H9 (cell line): ENCODE measurements around the gene DSC1. TPM values are rescaled to one million over a fixed set of nuclear protein-coding genes. Genes with fewer than 3 reads are reported as not detected.

Experiments used
- DNase-seq: peaks from one replicate; pipeline ENCODE4 v3.0.0-alpha.2; 2017
- H2AFZ ChIP-seq: one replicate; pipeline ENCODE4 v1.6.1; 2013; ENCODE audit warnings: mild to moderate bottlenecking, low read length, control low read depth, moderate library complexity
- H2AK5ac ChIP-seq: 2 replicates; pipeline ENCODE4 v1.6.1; 2013; ENCODE audit warnings: low read length, control low read depth, mixed read lengths; ENCODE audit not compliant: insufficient read length
- H2BK120ac ChIP-seq: one replicate; pipeline ENCODE4 v1.6.1; 2013; ENCODE audit warnings: low read depth, mild to moderate bottlenecking, low read length, control low read depth, inconsistent platforms; ENCODE audit not compliant: poor library complexity, severe bottlenecking
- H2BK12ac ChIP-seq: 2 replicates; pipeline ENCODE4 v1.6.1; 2013; ENCODE audit warnings: low read length, control low read depth, mixed read lengths, low read depth; ENCODE audit not compliant: insufficient read length
- H2BK15ac ChIP-seq: 2 replicates; pipeline ENCODE4 v1.6.1; 2013; ENCODE audit warnings: low read depth, low read length, control low read depth
- H2BK20ac ChIP-seq: one replicate; pipeline ENCODE4 v1.6.1; 2013; ENCODE audit warnings: low read depth, mild to moderate bottlenecking, low read length, control low read depth, inconsistent platforms; ENCODE audit not compliant: poor library complexity, severe bottlenecking
- H2BK5ac ChIP-seq: 2 replicates; pipeline ENCODE4 v1.6.1; 2013; ENCODE audit warnings: low read length, control low read depth, mixed read lengths; ENCODE audit not compliant: insufficient read length
- H3K14ac ChIP-seq: 2 replicates; pipeline ENCODE4 v1.6.1; 2013; ENCODE audit warnings: low read length, control low read depth; ENCODE audit not compliant: insufficient read depth
- H3K18ac ChIP-seq: 2 replicates; pipeline ENCODE4 v1.6.1; 2013; ENCODE audit warnings: low read depth, mild to moderate bottlenecking, mixed read lengths, low read length, control low read depth; ENCODE audit not compliant: insufficient read length
- H3K23ac ChIP-seq: 2 replicates; pipeline ENCODE4 v1.6.1; 2013; ENCODE audit warnings: low read length, control low read depth, mixed read lengths, low read depth; ENCODE audit not compliant: insufficient read length
- H3K23me2 ChIP-seq: 2 replicates; pipeline ENCODE4 v1.6.1; 2013; ENCODE audit warnings: low read depth, mild to moderate bottlenecking, mixed read lengths, low read length, control low read depth; ENCODE audit not compliant: insufficient read length, poor library complexity, severe bottlenecking
- H3K27ac ChIP-seq: 2 replicates; pipeline ENCODE4 v1.5.1; 2013; ENCODE audit warnings: low read length, control low read depth, mixed read lengths, low read depth; ENCODE audit not compliant: insufficient read length
- H3K27me3 ChIP-seq: 2 replicates; pipeline ENCODE4 v1.6.1; 2013; ENCODE audit warnings: low read length, control low read depth, inconsistent platforms; ENCODE audit not compliant: insufficient read depth
- H3K4ac ChIP-seq: 2 replicates; pipeline ENCODE4 v1.6.1; 2013; ENCODE audit warnings: low read depth, mild to moderate bottlenecking, control low read depth, inconsistent platforms, low read length, moderate library complexity
- H3K4me1 ChIP-seq: 2 replicates; pipeline ENCODE4 v1.6.1; 2013; ENCODE audit warnings: low read length, control low read depth, inconsistent platforms; ENCODE audit not compliant: insufficient read depth
- H3K4me2 ChIP-seq: 2 replicates; pipeline ENCODE4 v1.6.1; 2013; ENCODE audit warnings: low read length, control low read depth, mixed read lengths; ENCODE audit not compliant: insufficient read length, insufficient read depth
- H3K56ac ChIP-seq: 2 replicates; pipeline ENCODE4 v1.6.1; 2013; ENCODE audit warnings: low read depth, mild to moderate bottlenecking, mixed read lengths, low read length, control low read depth; ENCODE audit not compliant: insufficient read length
- H3K79me1 ChIP-seq: 2 replicates; pipeline ENCODE4 v1.6.1; 2013; ENCODE audit warnings: low read depth, mild to moderate bottlenecking, moderate library complexity, low read length, control low read depth, inconsistent platforms; ENCODE audit not compliant: insufficient read depth, poor library complexity, severe bottlenecking
- H3K79me2 ChIP-seq: 2 replicates; pipeline ENCODE4 v1.6.1; 2013; ENCODE audit warnings: low read length, control low read depth, inconsistent platforms; ENCODE audit not compliant: insufficient read depth
- H3K9ac ChIP-seq: 2 replicates; pipeline ENCODE4 v1.6.1; 2013; ENCODE audit warnings: low read length, control low read depth, mixed read lengths; ENCODE audit not compliant: insufficient read length; ENCODE audit errors: extremely low read depth
- H3K9me3 ChIP-seq: one replicate; pipeline ENCODE4 v1.6.1; 2013; ENCODE audit warnings: low read depth, low read length, inconsistent platforms; ENCODE audit not compliant: control insufficient read depth
- H3T11ph ChIP-seq: one replicate; pipeline ENCODE4 v1.6.1; 2013; ENCODE audit warnings: mild to moderate bottlenecking, low read length, control low read depth, inconsistent platforms
- H4K20me1 ChIP-seq: one replicate; pipeline ENCODE4 v1.6.1; 2013; ENCODE audit not compliant: control insufficient read depth, insufficient read length, insufficient read depth
- H4K5ac ChIP-seq: 2 replicates; pipeline ENCODE4 v1.6.1; 2013; ENCODE audit warnings: low read depth, mild to moderate bottlenecking, mixed read lengths, low read length, control low read depth; ENCODE audit not compliant: insufficient read length
- H4K8ac ChIP-seq: replicated peaks from 2 replicates; pipeline ENCODE4 v1.6.1; 2013; ENCODE audit warnings: low read length, control low read depth, mixed read lengths, low read depth; ENCODE audit not compliant: insufficient read length
- H4K91ac ChIP-seq: 2 replicates; pipeline ENCODE4 v1.6.1; 2013; ENCODE audit warnings: low read depth, mild to moderate bottlenecking, moderate library complexity, mixed read lengths, low read length, control low read depth; ENCODE audit not compliant: insufficient read length
- H3K27ac Mint-ChIP-seq, 3 experiments: 2 replicates in 2 of 3; 3 replicates in 1 of 3; pipeline ENCODE4 v1.8.0; 2020 to 2021; ENCODE audit warnings: mixed read lengths in 3 of 3, mild to moderate bottlenecking in 1 of 3, moderate library complexity in 1 of 3
- H3K27me3 Mint-ChIP-seq: 2 replicates; pipeline ENCODE4 v1.8.0; 2021; ENCODE audit warnings: low read depth, mild to moderate bottlenecking, moderate library complexity, mixed read lengths
- H3K36me3 Mint-ChIP-seq, 3 experiments: 2 replicates in 2 of 3; 3 replicates in 1 of 3; pipeline ENCODE4 v1.8.0; 2020 to 2021; ENCODE audit warnings: low read depth in 3 of 3, mixed read lengths in 3 of 3; ENCODE audit not compliant: insufficient read depth in 1 of 3
- H3K4me1 Mint-ChIP-seq, 2 experiments: 2 replicates each; pipeline ENCODE4 v1.8.0; 2020; ENCODE audit warnings: mixed read lengths in 2 of 2
- H3K4me3 Mint-ChIP-seq, 2 experiments: 2 replicates in 1 of 2; 3 replicates in 1 of 2; pipeline ENCODE4 v1.8.0; 2020 to 2021; ENCODE audit warnings: mild to moderate bottlenecking in 2 of 2, mixed read lengths in 2 of 2, moderate library complexity in 1 of 2
- H3K9me3 Mint-ChIP-seq, 2 experiments: 2 replicates in 1 of 2; 3 replicates in 1 of 2; pipeline ENCODE4 v1.8.0; 2020; ENCODE audit warnings: mild to moderate bottlenecking in 2 of 2, mixed read lengths in 2 of 2, moderate library complexity in 1 of 2
- WGBS: extraction: QIAGEN DNeasy Blood & Tissue Kit; methylation state at CpG from one replicate; pipeline ENCODE4 v1.1.7; 2013; ENCODE audit warnings: missing lambda C conversion rate, low lambda C conversion rate, mixed read lengths; ENCODE audit not compliant: insufficient read length; ENCODE audit errors: extremely low coverage; 5-methylcytosine and 5-hydroxymethylcytosine counted together
- total RNA-seq: library from RNA; stranded (reverse); gene quantifications from 2 replicates; pipeline ENCODE4 v1.2.1, GENCODE V29; 2021
- TF ChIP-seq, protein P1 (sequence below): fragments of 200-600 bp; sonication (generic); conservative IDR thresholded peaks from 3 replicates; pipeline ENCODE4 v1.8.0; 2021; ENCODE audit warnings: antibody characterized with exemption, mild to moderate bottlenecking

The DSC1 gene
- total RNA-seq, 1 experiment from 2014 or later, result not detected

GRCh38 chr18:31205273-31205672, 42.6 kb upstream of the DSC1 start:
- H4K5ac ChIP-seq, result no peak overlapping the region
- H3K4ac ChIP-seq, result no peak overlapping the region
- H2BK120ac ChIP-seq, result no peak overlapping the region
- H3K4me2 ChIP-seq, result no peak overlapping the region
- no peaks in the 10 kb centered on the region for H3K4me1 ChIP-seq
- no peak overlapping the region for H3K14ac ChIP-seq
- no peak overlapping the region for H2BK20ac ChIP-seq
- peaks cover 0 to 2% (median 0%) of the 10 kb centered on the region in 3 experiments; a peak in 2 of 7 replicates for H3K36me3 Mint-ChIP-seq
- H3K79me1 ChIP-seq, result no peaks in the 10 kb centered on the region
- no peaks in the 10 kb centered on the region for H3K9me3 ChIP-seq
- no peak overlapping the region for H2BK12ac ChIP-seq
- H3K4me1 Mint-ChIP-seq, result peaks cover 25 to 29% of the 10 kb centered on the region in 2 experiments
- WGBS, result no CpG with 5 or more reads among the region's 2 CpGs
- no peaks in the 10 kb centered on the region for H3K23me2 ChIP-seq
- H4K20me1 ChIP-seq, result no peaks in the 10 kb centered on the region
- H2AK5ac ChIP-seq, result no peak overlapping the region
- peaks cover 0 to 2% of the 10 kb centered on the region in 2 experiments; a peak in 2 of 5 replicates for H3K9me3 Mint-ChIP-seq
- no peak overlapping the region for H2BK5ac ChIP-seq
- no peak overlapping the region for H3K27ac ChIP-seq
- H3K9ac ChIP-seq, result no peak overlapping the region
- no peak overlapping the region for H3T11ph ChIP-seq
- H3K23ac ChIP-seq, result no peak overlapping the region
- no peak overlapping the region for H3K4me3 Mint-ChIP-seq
- no peaks in the 10 kb centered on the region for H3K79me2 ChIP-seq
- H3K27ac Mint-ChIP-seq, result no peak overlapping the region
- no peak overlapping the region for H2AFZ ChIP-seq
- H3K27me3 ChIP-seq, result no peaks in the 10 kb centered on the region
- H2BK15ac ChIP-seq, result no peak overlapping the region
- H4K8ac ChIP-seq, result no peak overlapping the region
- H3K56ac ChIP-seq, result no peak overlapping the region
- H3K27me3 Mint-ChIP-seq, result no peaks in the 10 kb centered on the region
- no peak overlapping the region for H4K91ac ChIP-seq
- DNase-seq, result no peak
- H3K18ac ChIP-seq, result no peak overlapping the region
- TF ChIP-seq, protein P1, sequence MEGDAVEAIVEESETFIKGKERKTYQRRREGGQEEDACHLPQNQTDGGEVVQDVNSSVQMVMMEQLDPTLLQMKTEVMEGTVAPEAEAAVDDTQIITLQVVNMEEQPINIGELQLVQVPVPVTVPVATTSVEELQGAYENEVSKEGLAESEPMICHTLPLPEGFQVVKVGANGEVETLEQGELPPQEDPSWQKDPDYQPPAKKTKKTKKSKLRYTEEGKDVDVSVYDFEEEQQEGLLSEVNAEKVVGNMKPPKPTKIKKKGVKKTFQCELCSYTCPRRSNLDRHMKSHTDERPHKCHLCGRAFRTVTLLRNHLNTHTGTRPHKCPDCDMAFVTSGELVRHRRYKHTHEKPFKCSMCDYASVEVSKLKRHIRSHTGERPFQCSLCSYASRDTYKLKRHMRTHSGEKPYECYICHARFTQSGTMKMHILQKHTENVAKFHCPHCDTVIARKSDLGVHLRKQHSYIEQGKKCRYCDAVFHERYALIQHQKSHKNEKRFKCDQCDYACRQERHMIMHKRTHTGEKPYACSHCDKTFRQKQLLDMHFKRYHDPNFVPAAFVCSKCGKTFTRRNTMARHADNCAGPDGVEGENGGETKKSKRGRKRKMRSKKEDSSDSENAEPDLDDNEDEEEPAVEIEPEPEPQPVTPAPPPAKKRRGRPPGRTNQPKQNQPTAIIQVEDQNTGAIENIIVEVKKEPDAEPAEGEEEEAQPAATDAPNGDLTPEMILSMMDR, result no peak
